Mucosa of rectum (tissue), 2 donors: ENCODE measurements around the gene HSD17B11.
A peak's percentile ranks its signal among the peaks of the same experiment; 100 is the strongest.
"Not testable (repeated sequence)": the region's sequence is repeated elsewhere in the genome, so short reads cannot be mapped to it uniquely, and the experiment has no call there.

Experiments
- H3K27ac ChIP-seq, 2 donors: one replicate each; pipeline ENCODE4 v1.7.0; 2013; ENCODE audit warnings: inconsistent platforms in 2 of 2, low read depth in 2 of 2, low read length in 2 of 2
- H3K27me3 ChIP-seq, 2 donors: one replicate each; pipeline ENCODE4 v1.7.0; 2013; ENCODE audit warnings: low read length in 2 of 2; ENCODE audit not compliant: control insufficient read depth in 2 of 2, insufficient read depth in 2 of 2
- H3K36me3 ChIP-seq, 2 donors: one replicate each; pipeline ENCODE4 v1.7.0; 2013; ENCODE audit warnings: low read length in 2 of 2; ENCODE audit not compliant: control insufficient read depth in 2 of 2, insufficient read depth in 2 of 2
- H3K4me1 ChIP-seq, 2 donors: one replicate each; pipeline ENCODE4 v1.7.0; 2013; ENCODE audit warnings: low read length in 2 of 2, mild to moderate bottlenecking in 1 of 2; ENCODE audit not compliant: control insufficient read depth in 2 of 2, insufficient read depth in 2 of 2
- H3K4me3 ChIP-seq, 2 donors: one replicate each; pipeline ENCODE4 v1.7.0; 2013; ENCODE audit warnings: low read length in 2 of 2
- H3K9ac ChIP-seq, 2 donors: one replicate each; pipeline ENCODE4 v1.7.0; 2013; ENCODE audit warnings: low read length in 2 of 2, low read depth in 1 of 2, mild to moderate bottlenecking in 1 of 2
- H3K9me3 ChIP-seq, 2 donors: one replicate each; pipeline ENCODE4 v1.7.0; 2013; ENCODE audit warnings: low read length in 2 of 2; ENCODE audit not compliant: control insufficient read depth in 2 of 2
- donor health status: healthy.
- donor health status: Normal muscosa, but diverticular disease.

HSD17B11 gene

DNA sequence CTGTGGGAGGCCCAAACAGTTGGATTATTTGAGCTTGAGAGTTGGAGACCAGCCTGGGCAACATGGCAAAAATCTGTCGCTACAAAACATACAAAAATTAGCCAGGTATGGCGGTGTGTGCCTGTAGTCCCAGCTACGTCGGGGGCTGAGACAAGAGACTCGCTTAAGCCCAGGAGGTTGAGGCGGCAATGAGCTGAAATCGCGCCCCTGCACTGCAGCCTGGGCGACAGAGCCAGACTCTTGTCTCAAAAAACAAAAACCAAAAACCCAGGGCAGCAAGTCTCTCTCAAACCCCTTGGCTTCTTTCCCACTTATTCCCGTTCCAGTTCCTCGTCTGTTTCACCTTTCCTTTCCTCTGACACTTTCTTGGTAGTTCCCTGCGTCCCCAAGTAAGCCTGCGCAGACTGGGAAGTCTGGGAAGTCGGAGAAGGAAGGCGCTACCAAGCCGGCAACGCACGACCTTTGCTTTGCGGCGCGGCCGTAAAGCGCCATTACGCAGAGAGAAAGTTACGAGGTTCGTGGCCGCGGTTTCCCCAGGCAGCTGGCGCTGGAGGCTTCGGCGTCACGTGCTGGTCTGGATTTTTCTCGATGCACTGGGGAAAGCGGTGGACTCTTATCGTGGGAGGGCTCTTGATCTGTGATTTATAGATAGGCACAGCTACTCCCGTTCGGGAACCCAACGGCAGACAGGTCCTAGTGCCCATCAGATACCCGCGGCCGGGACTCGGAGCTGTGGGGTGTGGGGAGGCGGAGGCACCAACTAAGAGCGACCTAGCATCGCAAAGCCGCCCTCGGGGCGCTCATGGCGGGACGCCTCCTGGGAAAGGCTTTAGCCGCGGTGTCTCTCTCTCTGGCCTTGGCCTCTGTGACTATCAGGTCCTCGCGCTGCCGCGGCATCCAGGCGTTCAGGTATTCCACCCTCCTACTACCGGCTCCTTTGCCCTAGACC lies 31.4 kb upstream of the HSD17B11 start, which contains the start of gene NUDT9:
NUDT9 (plus strand) TSS at position 470 of the 949 bp plus-strand sequence; CDS start at position 803, 333 bp downstream.
- Histone ChIP-seq H3K27ac (peak within 1 kb of the TSS; percentile 94), H3K4me1 (peaks cover 14 to 48% of the 10 kb centered on the region in 2 donors), H3K4me3 (peak within 1 kb of the TSS; percentile 95 to 99), H3K9ac (peak within 1 kb of the TSS; percentile 94 to 96), H3K36me3 (no peaks in the 10 kb centered on the region), H3K9me3 (no peaks in the 10 kb centered on the region), H3K27me3 (no peaks in the 10 kb centered on the region)

DNA sequence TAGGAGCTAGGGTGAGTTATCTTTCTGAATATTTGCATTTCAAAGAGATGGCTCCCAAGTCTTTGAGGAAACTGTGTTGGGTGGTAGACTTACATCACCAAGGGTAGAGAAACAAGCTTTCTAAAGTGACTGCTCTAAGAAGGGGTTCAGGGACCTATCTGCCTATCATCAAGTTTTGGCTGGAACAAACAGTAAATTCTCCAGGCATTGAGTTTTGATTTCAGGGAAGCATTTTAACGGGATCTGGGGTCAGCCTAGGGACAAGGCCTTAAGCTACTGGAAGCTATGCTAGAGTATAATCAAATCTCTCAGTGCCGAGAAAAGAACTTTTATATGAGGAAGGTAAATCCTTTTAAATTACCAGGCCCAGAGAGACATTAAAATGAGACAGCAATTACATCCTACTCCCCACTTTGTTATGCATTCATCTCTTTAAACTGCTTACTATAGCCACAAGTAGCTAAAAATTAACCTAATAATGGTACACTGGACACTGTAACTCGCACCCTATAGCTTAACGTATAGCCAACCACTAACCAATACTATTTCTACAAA lies 29.4 kb upstream of the HSD17B11 start:
- H3K36me3 ChIP-seq = no peaks in the 10 kb centered on the region
- peak overlapping the region; percentile 4 to 66 for H3K27ac ChIP-seq
- no peak overlapping the region for H3K4me3 ChIP-seq
- peaks cover 12 to 61% of the 10 kb centered on the region in 2 donors for H3K4me1 ChIP-seq
- H3K27me3 ChIP-seq = no peaks in the 10 kb centered on the region
- H3K9me3 ChIP-seq = no peaks in the 10 kb centered on the region
- no peak overlapping the region for H3K9ac ChIP-seq

- Histone ChIP-seq H3K27me3 (no peaks in the 10 kb centered on the region), H3K27ac (peak overlapping the region; percentile 4 to 66), H3K9me3 (no peaks in the 10 kb centered on the region), H3K4me3 (peak overlapping the region in 1 of 2 donors; percentile 14), H3K9ac (no peak overlapping the region), H3K4me1 (peaks cover 12 to 61% of the 10 kb centered on the region in 2 donors), H3K36me3 (no peaks in the 10 kb centered on the region)
These were observed 28.7 kb upstream of the HSD17B11 start for GRCh38 chr4:87419578-87420249.

- H3K9me3 ChIP-seq, H3K36me3 ChIP-seq, H3K27me3 ChIP-seq, H3K27ac ChIP-seq, H3K4me3 ChIP-seq, H3K9ac ChIP-seq: not testable (repeated sequence)
- peaks cover 7 to 50% of the 10 kb centered on the region in 2 donors for H3K4me1 ChIP-seq
These were observed 27.4 kb upstream of the HSD17B11 start for GRCh38 chr4:87418410-87418809.

DNA sequence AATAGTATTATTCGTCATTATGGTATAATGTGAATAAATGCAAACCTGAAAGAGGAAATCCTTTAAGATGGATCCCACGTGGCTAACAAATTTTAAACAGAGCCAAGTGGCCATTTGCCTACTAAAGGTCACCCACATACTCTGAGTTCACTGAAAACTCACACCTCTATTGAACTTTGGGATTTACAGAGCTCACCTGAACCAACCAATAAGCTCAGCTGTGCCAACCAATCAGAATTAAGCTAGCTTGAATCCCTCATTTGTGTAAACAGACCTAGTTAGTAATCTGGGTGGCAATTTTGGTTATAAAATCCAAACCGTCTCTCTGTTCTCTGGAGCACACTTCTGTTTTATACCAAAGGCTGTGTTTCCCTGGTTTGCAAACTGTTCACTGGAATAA lies 26.0 kb upstream of the HSD17B11 start:
- H3K9ac ChIP-seq = no peak overlapping the region
- peak overlapping the region; percentile 26 to 66 for H3K27ac ChIP-seq
- no peaks in the 10 kb centered on the region for H3K36me3 ChIP-seq
- peaks cover 7 to 47% of the 10 kb centered on the region in 2 donors for H3K4me1 ChIP-seq
- no peaks in the 10 kb centered on the region for H3K27me3 ChIP-seq
- no peak overlapping the region for H3K4me3 ChIP-seq
- H3K9me3 ChIP-seq = no peaks in the 10 kb centered on the region

DNA sequence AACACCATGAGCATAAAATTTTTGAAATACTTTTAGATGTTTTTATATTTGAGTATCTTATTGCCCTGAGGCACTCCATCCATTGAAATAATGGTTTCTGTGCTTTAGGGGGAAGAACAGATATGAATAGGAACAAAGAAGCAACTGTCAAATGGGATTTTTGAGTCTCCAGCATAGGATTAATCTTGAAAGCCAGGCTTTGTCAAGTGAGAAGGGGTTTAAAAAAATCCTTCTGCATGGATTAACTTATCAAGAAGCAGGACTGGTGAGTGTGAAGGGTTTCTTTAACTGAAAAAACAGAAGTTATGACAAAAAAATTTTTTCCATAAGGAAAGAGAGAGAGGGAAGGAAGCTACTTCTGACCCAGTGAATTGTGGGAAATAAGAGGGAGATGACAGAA lies 23.8 kb upstream of the HSD17B11 start:
- H3K36me3 ChIP-seq = no peaks in the 10 kb centered on the region
- H3K27me3 ChIP-seq = no peaks in the 10 kb centered on the region
- peaks cover 7 to 35% of the 10 kb centered on the region in 2 donors for H3K4me1 ChIP-seq
- H3K9ac ChIP-seq = no peak overlapping the region
- H3K27ac ChIP-seq = no peak overlapping the region
- no peak overlapping the region for H3K4me3 ChIP-seq
- no peaks in the 10 kb centered on the region for H3K9me3 ChIP-seq

DNA sequence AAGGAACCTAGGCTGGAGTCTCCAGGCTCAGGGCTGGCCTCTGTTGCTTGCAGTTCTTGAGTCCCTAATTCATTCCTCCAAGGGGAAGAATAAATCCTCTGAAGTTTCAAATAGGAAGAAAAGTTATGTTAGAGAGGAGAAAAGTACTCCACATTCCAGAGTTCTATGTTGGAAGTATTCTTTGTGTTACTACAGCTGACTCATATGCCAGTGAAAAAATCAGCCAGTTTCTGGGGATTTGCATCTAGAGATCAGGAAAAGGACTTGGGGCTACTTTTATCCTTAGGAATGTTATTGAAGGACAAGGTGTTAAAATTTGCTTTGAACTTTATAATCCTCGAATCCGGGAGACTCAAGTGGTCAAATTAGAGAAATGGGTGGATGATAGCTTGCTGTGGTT lies 19.7 kb upstream of the HSD17B11 start:
- Histone ChIP-seq H3K36me3 (no peaks in the 10 kb centered on the region), H3K9ac (no peak overlapping the region), H3K27ac (peak overlapping the region; percentile 20 to 75)

GRCh38 chr4:87410157-87410556 lies 19.2 kb upstream of the HSD17B11 start:
- Histone ChIP-seq H3K9ac (no peak overlapping the region), H3K4me1 (peaks cover 5 to 25% of the 10 kb centered on the region in 2 donors), H3K4me3 (peak overlapping the region; percentile 13 to 29), H3K27ac (peak overlapping the region; percentile 20 to 75), H3K36me3 (no peaks in the 10 kb centered on the region), H3K9me3 (no peaks in the 10 kb centered on the region), H3K27me3 (no peaks in the 10 kb centered on the region)

More for the DNA sequence above, 19.7 kb upstream of the HSD17B11 start:
- Histone ChIP-seq H3K27me3 (no peaks in the 10 kb centered on the region), H3K4me3 (no peak overlapping the region), H3K9me3 (no peaks in the 10 kb centered on the region), H3K4me1 (peaks cover 6 to 26% of the 10 kb centered on the region in 2 donors)

DNA sequence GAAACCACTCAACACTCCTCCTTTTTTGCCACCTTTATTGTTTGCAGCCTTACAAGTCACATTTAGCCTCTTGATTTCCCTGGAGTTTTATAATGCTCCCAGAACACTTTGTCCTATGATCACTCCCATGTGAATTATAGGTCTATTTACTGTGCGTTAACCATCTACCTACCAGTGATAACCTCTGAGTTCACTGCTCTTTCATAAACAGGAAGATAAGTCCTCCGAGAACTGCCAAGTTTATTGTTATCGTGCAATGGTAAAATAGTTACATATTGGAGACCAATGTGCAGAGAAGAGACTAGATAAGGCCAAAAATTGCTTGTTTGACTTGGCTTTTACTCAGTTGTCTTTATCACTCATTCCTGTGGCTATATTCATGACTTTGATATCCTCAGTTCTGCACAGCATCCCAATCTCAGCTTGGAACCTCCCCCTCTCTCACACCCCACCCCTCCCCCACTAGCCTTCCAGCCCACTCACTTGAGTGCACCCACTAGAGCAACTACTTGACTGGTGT lies 18.5 kb upstream of the HSD17B11 start:
- no peaks in the 10 kb centered on the region for H3K9me3 ChIP-seq
- H3K36me3 ChIP-seq = no peaks in the 10 kb centered on the region
- H3K4me1 ChIP-seq = peaks cover 5 to 25% of the 10 kb centered on the region in 2 donors
- H3K27me3 ChIP-seq = no peaks in the 10 kb centered on the region
- H3K9ac ChIP-seq = no peak overlapping the region
- H3K27ac ChIP-seq = peak overlapping the region; percentile 65 to 87
- peak overlapping the region in 1 of 2 donors; percentile 49 for H3K4me3 ChIP-seq
